Ovary (tissue), 9 donors: ENCODE data around the gene SPRED1. TPM values are rescaled to one million over a fixed set of nuclear protein-coding genes. Genes with fewer than 3 reads are reported as not detected.
"Not testable (repeated sequence)": the region's sequence is repeated elsewhere in the genome, so short reads cannot be mapped to it uniquely, and the experiment has no call there.

Source experiments
- DNase-seq, 5 donors: peaks; one replicate each; pipeline ENCODE4 v3.0.0-alpha.2; 2019 to 2020
- H3K27ac ChIP-seq, 2 donors: fragments of 200-600 bp; one replicate each; pipeline versions ENCODE4 v1.5.1 to v1.8.0; 2019 to 2022
- H3K27me3 ChIP-seq: fragments of 200-600 bp; one replicate; pipeline ENCODE4 v1.8.0; 2022
- H3K36me3 ChIP-seq: fragments of 200-600 bp; sonication (generic); one replicate; pipeline ENCODE4 v1.5.1; 2019
- H3K4me1 ChIP-seq: one replicate; pipeline ENCODE4 v1.8.1; 2013; ENCODE audit warnings: mild to moderate bottlenecking, moderate library complexity; ENCODE audit not compliant: insufficient read depth
- H3K4me3 ChIP-seq: fragments of 200-600 bp; sonication (generic); one replicate; pipeline ENCODE4 v1.5.1; 2017
- H3K9me3 ChIP-seq, 2 donors: fragments of 200-600 bp in 1 of 2; sonication (generic) in 1 of 2; one replicate each; pipeline versions ENCODE4 v1.5.1 to v1.8.1; 2013 to 2019; ENCODE audit warnings: mild to moderate bottlenecking in 1 of 2, moderate library complexity in 1 of 2
- CTCF ChIP-seq, 3 donors: fragments of 450-650 bp in 2 of 3; fragments of 200-600 bp in 1 of 3; IDR thresholded peaks; one replicate each; pipeline versions ENCODE4 v1.5.1 to v1.8.0; 2016 to 2022; ENCODE audit warnings: antibody characterized with exemption in 3 of 3, mild to moderate bottlenecking in 1 of 3
- EP300 ChIP-seq: sonication (generic); formaldehyde crosslinking; IDR thresholded peaks from one replicate; pipeline ENCODE4 v1.6.1; 2017; ENCODE audit warnings: antibody characterized with exemption
- POLR2A ChIP-seq: fragments of 450-650 bp; IDR thresholded peaks from one replicate; pipeline ENCODE4 v1.6.1; 2017; ENCODE audit warnings: antibody characterized with exemption, mild to moderate bottlenecking, moderate library complexity
- WGBS, 3 donors: extraction: QIAGEN DNeasy Blood & Tissue Kit in 1 of 3; methylation state at CpG; one replicate each; pipeline versions ENCODE4 v1.1.5 to v1.1.7; 2013 to 2017; 5-methylcytosine and 5-hydroxymethylcytosine counted together
- intact Hi-C, 4 donors: fragments of 100-400 bp; cut with DNase I; formaldehyde crosslinking; loops; one replicate each; pipeline versions ENCODE4 v1.11.0 to v1.15.1; 2022 to 2023
- polyA plus RNA-seq, 2 donors: library from polyadenylated mRNA; stranded (reverse); fragments of 200-250 nt in 1 of 2; fragments of 350-450 nt in 1 of 2; fragmentation: Illumina TruSeq in 1 of 2; extraction: RNeasy Lipid Tissue Mini Kit (QIAGEN cat#74804) in 1 of 2; gene quantifications; one replicate each; pipeline ENCODE4 v1.2.3, GENCODE V29; 2013 to 2014
- total RNA-seq, 7 donors: library from RNA; depleted of rRNA in 2 of 7; stranded (reverse); fragments of >200 nt in 2 of 7; fragmentation: NEBNext Ultra II Directional in 3 of 7; extraction: Animal tissue kit (Norgen Biotek cat#: 25700) in 3 of 7; gene quantifications; one replicate each; pipeline versions ENCODE4 v1.1.0 to v1.2.4, GENCODE V29; 2016 to 2023
- donor health status: DM: no; HTN: no; CAD: no; lungs with moderate emphysema.
- donor health status: DM: no; HTN: no; CAD: no.
- donor health status: Bipolar disorder and iron deficiency.
- donor health status: DM: yes; HTN: yes; CAD: no.
- donor health status: DM: no; HTN: no; CAD: no.
- donor health status: DM: yes; HTN: yes; CAD: no.

The SPRED1 gene
- total and polyA plus RNA-seq, 9 donors, result 8.5 to 30.5 (median 20.4) TPM

GRCh38 chr15:38275959-38276358 lies 23.3 kb downstream of the SPRED1 start:
- WGBS, 3 donors, result 44 to 45% (median 45%) methylated on average over 2 of the region's 2 CpGs
- Histone ChIP-seq H3K9me3 (no peaks in the 10 kb centered on the region), H3K27ac (no peak overlapping the region), H3K4me3 (no peak overlapping the region), H3K27me3 (no peaks in the 10 kb centered on the region), H3K36me3 (no peaks in the 10 kb centered on the region), H3K4me1 (peaks cover 1% of the 10 kb centered on the region)
- TF ChIP-seq POLR2A (no peak), CTCF (IDR thresholded peaks at IDR 0.05) (no peak), EP300 (no peak)
- DNase-seq, result no peak
- intact Hi-C loops, result loop anchor here in 1 of 4 donors (10.0 kb wide), 1 partner anchor 59 kb away; no protein-coding TSS in a partner anchor

GRCh38 chr15:38277281-38277680 lies 24.6 kb downstream of the SPRED1 start:
- H3K4me3 ChIP-seq, H3K27ac ChIP-seq, H3K4me1 ChIP-seq, H3K9me3 ChIP-seq, DNase-seq, H3K27me3 ChIP-seq, H3K36me3 ChIP-seq: not testable (repeated sequence)
- 0% methylated on average over 1 of the region's 1 CpG for WGBS, 3 donors
- intact Hi-C loops, result loop anchor here in 1 of 4 donors (10.0 kb wide), 1 partner anchor 58 kb away; no protein-coding TSS in a partner anchor

GRCh38 chr15:38281031-38281430 lies 28.4 kb downstream of the SPRED1 start:
- H3K9me3 ChIP-seq, result no peaks in the 10 kb centered on the region
- WGBS, 3 donors, result 87 to 100% (median 98%) methylated on average over 1 of the region's 1 CpG
- DNase-seq, result no peak
- intact Hi-C loops, result loop anchor here in 1 of 4 donors (5.0 kb wide), 1 partner anchor 49 kb away; no protein-coding TSS in a partner anchor
- H3K27me3 ChIP-seq, result no peaks in the 10 kb centered on the region
- no peak overlapping the region for H3K27ac ChIP-seq
- no peaks in the 10 kb centered on the region for H3K4me1 ChIP-seq
- H3K36me3 ChIP-seq, result no peaks in the 10 kb centered on the region
- no peak overlapping the region for H3K4me3 ChIP-seq
- TF ChIP-seq CTCF (IDR thresholded peaks at IDR 0.05) (no peak), EP300 (no peak), POLR2A (no peak)

GRCh38 chr15:38283010-38283409 lies 30.4 kb downstream of the SPRED1 start:
- no peak overlapping the region for H3K4me3 ChIP-seq
- no peak overlapping the region for H3K27ac ChIP-seq
- no peak for TF ChIP-seq POLR2A
- TF ChIP-seq EP300, result no peak
- no peak for TF ChIP-seq CTCF (IDR thresholded peaks at IDR 0.05)
- DNase-seq, result no peak
- H3K4me1 ChIP-seq, result no peaks in the 10 kb centered on the region
- H3K36me3 ChIP-seq, result no peaks in the 10 kb centered on the region
- no peaks in the 10 kb centered on the region for H3K9me3 ChIP-seq
- no peaks in the 10 kb centered on the region for H3K27me3 ChIP-seq
- 81 to 82% (median 81%) methylated on average over 8 of the region's 8 CpGs for WGBS, 3 donors
- intact Hi-C loops, result loop anchor here in 1 of 4 donors (5.0 kb wide), 1 partner anchor 51 kb away; no protein-coding TSS in a partner anchor

- Histone ChIP-seq H3K4me3 (no peak overlapping the region), H3K27me3 (no peaks in the 10 kb centered on the region), H3K27ac (no peak overlapping the region), H3K4me1 (no peaks in the 10 kb centered on the region), H3K36me3 (no peaks in the 10 kb centered on the region), H3K9me3 (no peaks in the 10 kb centered on the region)
- TF ChIP-seq EP300, result no peak
- no peak for TF ChIP-seq POLR2A
- TF ChIP-seq CTCF (IDR thresholded peaks at IDR 0.05), result no peak
- intact Hi-C loops, result no loop called here
- WGBS, 3 donors, result 83 to 95% (median 90%) methylated on average over 4 of the region's 4 CpGs
- DNase-seq, result no peak
Observed at GRCh38 chr15:38285456-38285855, 32.8 kb downstream of the SPRED1 start.
